IMR-90 (cell line): Measurements from ENCODE around the gene RNU1-3.
"Not testable (repeated sequence)": the region's sequence is repeated elsewhere in the genome, so short reads cannot be mapped to it uniquely, and the experiment has no call there.

Experiments
- CEBPB ChIP-seq: IDR thresholded peaks from 2 replicates; pipeline ENCODE4 v1.6.1; 2012; ENCODE audit warnings: low read depth, low read length, improper control_type of control experiment
- CTCF ChIP-seq: conservative IDR thresholded peaks from 2 replicates; pipeline ENCODE4 v1.5.1; 2012; ENCODE audit warnings: mild to moderate bottlenecking, low read depth, low read length, improper control_type of control experiment
- FOS ChIP-seq: fragments of 150-350 bp; IDR thresholded peaks from 2 replicates; pipeline ENCODE4 v1.6.1; 2016; ENCODE audit warnings: low read depth, low read length
- USF2 ChIP-seq: fragments of 150-350 bp; IDR thresholded peaks from 2 replicates; pipeline ENCODE4 v1.6.1; 2017; ENCODE audit warnings: mild to moderate bottlenecking, antibody characterized with exemption, low read length, low read depth

GRCh38 chr1:16673976-16674375, 7.2 kb upstream of the RNU1-3 start:
- TF ChIP-seq CTCF, CEBPB, USF2, FOS: not testable (repeated sequence)
